Stimulated activated CD8-positive, alpha-beta memory T cell treated with anti-CD3 and anti-CD28 coated beads, Interleukin-2, amount 100 ng/mL, for 1 hour (primary cell): ENCODE results near the gene DYRK1A.
A peak's percentile ranks its signal among the peaks of the same experiment; 100 is the strongest.

ENCODE experiments used
- DNase-seq, 2 donors: peaks; one replicate each; pipeline ENCODE4 v3.0.0-alpha.2; 2020; ENCODE audit warnings: low read depth in 2 of 2

DYRK1A gene

GRCh38 chr21:37550157-37550556, 183.6 kb downstream of the DYRK1A start:
- no peak for DNase-seq

GRCh38 chr21:37550618-37551330, 184.2 kb downstream of the DYRK1A start:
- no peak for DNase-seq

GRCh38 chr21:37551331-37551992, 184.9 kb downstream of the DYRK1A start:
- no peak for DNase-seq

- no peak for DNase-seq
Observed at GRCh38 chr21:37551993-37552355, 185.4 kb downstream of the DYRK1A start.

- DNase-seq = no peak
Observed at GRCh38 chr21:37552496-37553029, 186.0 kb downstream of the DYRK1A start.

- no peak for DNase-seq
Observed at GRCh38 chr21:37553078-37553481, 186.5 kb downstream of the DYRK1A start.

- no peak for DNase-seq
Observed at GRCh38 chr21:37554661-37555379, 188.2 kb downstream of the DYRK1A start.

- DNase-seq = no peak
Observed at GRCh38 chr21:37555672-37556261, 189.2 kb downstream of the DYRK1A start.

GRCh38 chr21:37557261-37557950, 190.8 kb downstream of the DYRK1A start:
- DNase-seq = no peak

GRCh38 chr21:37558676-37559211, 192.2 kb downstream of the DYRK1A start:
- DNase-seq = no peak

GRCh38 chr21:37560385-37560784, 193.8 kb downstream of the DYRK1A start:
- no peak for DNase-seq

- DNase-seq = no peak
Observed at GRCh38 chr21:37561506-37561905, 194.9 kb downstream of the DYRK1A start.

- no peak for DNase-seq
Observed at GRCh38 chr21:37561941-37562919, 195.7 kb downstream of the DYRK1A start.

- DNase-seq = no peak
Observed at GRCh38 chr21:37562920-37563640, 196.5 kb downstream of the DYRK1A start.

GRCh38 chr21:37563641-37564340, 197.2 kb downstream of the DYRK1A start:
- peak; percentile 84 for DNase-seq

GRCh38 chr21:37564341-37564923, 197.9 kb downstream of the DYRK1A start:
- DNase-seq = peak; percentile 77 to 80

- DNase-seq = no peak
Observed at GRCh38 chr21:37564924-37565529, 198.5 kb downstream of the DYRK1A start.
